Lung microvascular endothelial cell (primary cell): ENCODE data around the gene PIK3AP1. TPM values are rescaled to one million over a fixed set of nuclear protein-coding genes. Genes with fewer than 3 reads are reported as not detected.
"Not testable (repeated sequence)": the region's sequence is repeated elsewhere in the genome, so short reads cannot be mapped to it uniquely, and the experiment has no call there.

Source experiments
- DNase-seq, 2 donors: peaks; one replicate each; pipeline versions ENCODE4 v3.0.0 to v3.0.0-alpha.2; 2010; ENCODE audit warnings: low read depth in 2 of 2
- total RNA-seq: library from RNA; depleted of rRNA; stranded (reverse); fragments of >200 nt; gene quantifications from 2 replicates; pipeline ENCODE4 v1.2.1, GENCODE V29; 2014

Gene PIK3AP1
- total RNA-seq, 1 donor from 2014 or later, result not detected

- DNase-seq, result not testable (repeated sequence)
These were observed 17.1 kb upstream of the PIK3AP1 start for GRCh38 chr10:96737307-96737902.

DNA sequence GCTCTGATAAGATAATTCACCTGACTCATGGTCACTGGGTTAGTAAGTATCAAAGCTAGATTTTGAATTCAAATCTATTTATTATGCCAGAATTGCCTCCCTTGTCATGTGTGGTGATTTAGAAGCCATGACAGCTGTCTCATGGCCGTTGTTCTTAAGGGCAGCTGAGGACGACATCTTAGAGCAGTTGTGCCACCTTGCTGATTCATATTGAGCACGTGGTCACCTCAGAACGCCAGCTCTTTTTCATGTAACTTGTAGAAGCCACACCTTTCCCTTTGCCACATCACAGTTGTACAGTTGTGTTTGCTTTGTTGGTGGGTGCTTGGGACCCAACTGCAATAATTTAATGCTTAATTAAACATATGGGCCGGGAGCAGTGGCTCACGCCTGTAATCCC is 4.3 kb upstream of the PIK3AP1 start:
- DNase-seq, result no peak

- DNase-seq, result no peak
These were observed 876 bp upstream of the PIK3AP1 start for GRCh38 chr10:96721207-96721572.

DNA sequence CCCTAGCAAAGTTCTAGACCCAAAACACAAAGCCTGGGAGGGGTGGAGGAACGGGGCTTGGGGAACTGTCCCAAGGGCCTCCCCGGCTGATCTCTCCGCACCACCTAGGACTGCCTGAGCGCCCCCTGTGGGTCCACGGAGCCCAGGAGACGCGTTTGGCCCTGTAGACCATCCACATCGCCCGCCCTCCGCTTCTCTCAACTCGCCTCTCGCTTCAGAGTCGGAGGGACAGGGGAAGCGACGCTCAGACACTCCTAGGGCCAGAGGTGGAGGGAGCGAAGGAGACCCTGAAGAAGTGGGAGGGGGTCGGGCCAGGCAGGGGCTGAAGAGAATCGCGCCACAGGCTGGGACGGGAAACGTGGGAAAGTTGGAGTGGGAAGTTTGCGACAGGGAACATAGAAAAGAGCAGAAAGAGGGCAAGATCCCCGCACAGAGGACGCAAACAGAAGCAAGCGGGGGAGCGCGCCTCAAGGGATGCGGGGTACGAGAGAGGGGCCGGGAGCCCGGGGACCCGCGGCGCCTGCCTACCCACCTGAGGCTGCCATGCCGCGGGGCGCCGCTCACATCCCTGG is 378 bp downstream of the PIK3AP1 start:
- peak in 1 of 2 donors; percentile 14 for DNase-seq

DNA sequence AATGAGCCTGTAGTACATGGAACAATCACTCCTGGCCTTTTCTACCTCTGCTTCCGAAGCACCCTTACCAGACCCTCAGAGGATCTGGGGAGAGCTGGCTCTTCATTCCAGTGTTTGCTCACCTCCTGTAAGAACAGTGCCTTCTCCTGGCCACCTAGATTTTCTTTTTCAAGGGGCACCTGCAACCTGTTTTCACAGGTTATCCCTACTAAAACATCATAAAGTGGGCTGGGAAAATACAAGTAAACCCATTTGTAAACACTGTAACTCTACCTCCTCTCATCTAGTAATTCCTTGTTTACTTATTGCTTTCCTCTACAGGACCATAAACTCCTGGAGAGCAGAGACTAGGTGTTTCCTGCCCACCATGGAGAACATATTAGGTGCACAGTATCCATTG is 1.1 kb downstream of the PIK3AP1 start:
- no peak for DNase-seq

DNA sequence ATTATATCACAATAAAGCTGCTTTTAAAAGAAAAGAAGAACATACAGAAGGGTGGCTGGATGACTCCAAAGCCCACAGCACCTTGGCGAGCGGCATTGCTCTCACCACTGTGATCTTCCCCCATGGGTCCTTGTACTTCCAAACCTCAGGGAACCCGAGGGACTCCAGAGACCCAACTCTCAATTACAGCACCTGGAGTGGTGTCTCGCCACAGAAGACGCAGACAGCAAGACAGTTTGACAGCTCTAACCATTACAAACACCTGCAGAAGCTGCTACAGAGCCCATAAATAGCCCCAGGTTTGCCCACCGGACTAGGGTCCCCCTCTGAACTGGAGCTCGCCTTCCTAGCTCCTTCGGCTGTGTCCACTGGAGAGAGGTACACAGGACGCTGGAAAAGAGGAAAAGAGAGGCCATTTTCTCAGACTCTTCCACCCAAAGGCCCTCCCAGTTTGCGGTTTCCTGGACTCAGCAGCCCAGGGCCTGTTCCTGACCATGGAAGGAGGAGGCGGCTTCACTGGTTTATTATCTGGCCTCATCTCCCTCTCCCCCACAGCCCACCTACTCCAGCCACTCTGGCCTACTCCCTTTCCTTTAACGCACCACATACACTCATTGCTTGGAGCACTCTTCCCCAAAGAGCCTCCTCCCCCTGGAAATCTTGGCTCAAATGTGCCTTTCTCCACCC is 1.9 kb downstream of the PIK3AP1 start:
- no peak for DNase-seq

DNA sequence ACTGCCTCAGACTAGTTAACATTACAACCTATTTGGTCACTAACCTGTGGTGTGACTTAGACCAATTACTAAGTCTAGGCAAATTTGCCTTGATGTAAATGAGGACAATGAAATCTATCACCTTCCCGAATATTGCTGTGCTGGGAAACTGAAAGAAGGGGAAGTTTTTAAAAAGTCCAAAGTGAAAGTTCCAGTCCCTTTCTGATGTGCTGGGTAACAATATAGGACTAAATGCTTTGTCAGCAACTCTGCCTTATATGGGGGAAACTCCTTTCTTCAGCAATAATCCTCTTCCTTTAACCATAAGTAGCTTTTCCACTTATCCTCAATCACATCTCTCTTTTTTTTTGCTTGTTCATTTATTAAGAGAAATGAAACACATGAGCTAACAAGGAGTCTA is 3.9 kb downstream of the PIK3AP1 start:
- no peak for DNase-seq

DNA sequence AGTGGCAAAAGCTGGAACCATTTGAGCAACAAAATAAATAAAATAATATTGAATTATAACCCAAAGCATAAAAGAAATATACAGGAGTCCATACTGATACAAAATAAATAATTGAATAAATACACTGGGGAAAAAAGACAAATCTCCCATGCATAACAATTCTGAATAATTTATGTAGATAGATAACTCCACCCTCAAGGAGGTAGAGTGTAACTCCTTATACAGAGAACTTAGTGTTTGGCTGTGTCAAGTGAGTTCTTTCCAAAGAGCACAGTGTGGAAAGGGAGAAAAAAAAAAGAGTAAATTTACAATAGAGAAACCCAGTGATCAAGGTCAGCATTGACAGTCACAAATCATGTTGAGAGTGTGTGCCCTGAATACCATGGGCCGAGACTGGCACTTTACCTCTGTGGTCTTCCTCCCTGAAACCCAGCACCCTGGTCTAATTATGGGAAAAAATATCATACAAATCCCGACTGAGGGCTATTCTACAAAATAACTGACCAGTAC is 5.5 kb downstream of the PIK3AP1 start:
- DNase-seq, result no peak

DNA sequence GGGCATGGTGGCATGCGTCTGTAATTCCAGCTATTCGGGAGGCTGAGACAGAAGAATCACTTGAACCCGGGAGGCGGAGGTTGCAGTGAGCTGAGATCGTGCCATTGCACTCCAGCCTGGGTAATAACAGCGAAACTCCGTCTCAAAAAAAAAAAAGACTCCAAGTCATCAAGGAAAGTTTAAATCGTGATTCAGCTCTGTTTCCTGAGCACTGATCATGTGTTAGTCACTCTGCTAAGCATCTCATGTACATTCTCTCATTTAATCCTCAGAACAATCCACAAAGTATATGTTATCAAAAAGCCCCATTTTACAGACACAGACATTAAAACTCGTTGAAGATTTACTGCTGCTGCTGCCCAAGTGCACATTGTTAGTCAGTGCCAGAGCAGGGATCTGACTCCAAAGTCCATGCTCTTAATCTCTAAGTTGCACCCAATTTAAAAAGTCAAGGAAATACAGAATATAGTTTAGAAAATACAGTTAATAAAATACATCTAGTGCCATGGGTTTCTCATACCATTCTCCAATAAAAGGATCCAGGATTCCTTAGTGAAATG is 6.2 kb downstream of the PIK3AP1 start:
- peak in 1 of 2 donors; percentile 65 for DNase-seq

DNA sequence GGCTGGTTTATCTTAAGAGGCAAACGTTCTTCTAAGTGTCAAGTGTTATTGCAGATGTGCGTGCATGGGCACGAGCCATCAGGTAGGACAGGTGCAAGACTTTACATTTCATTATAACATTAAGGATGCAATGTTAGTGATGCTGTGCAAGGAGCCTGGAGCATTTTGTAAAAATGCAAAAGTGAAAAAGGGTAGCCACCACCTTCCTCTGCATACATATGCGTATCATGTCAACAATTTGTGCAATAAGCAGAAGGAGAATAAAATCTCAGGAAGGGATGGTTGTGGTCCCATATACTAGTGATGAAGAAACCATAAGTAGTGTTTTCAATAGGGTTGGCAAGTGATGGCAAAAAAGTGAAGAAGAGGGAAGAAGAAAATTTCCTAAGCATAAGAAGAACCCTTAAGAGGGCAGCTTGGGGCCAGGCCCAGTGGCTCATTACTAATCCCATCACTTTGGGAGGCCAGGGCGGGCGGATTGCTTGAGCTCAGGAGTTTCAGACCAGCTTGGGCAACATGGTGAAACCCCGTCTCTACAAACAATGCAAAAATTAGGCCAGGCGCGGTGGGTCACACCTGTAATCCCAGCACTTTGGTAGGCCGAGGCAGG is 7.5 kb downstream of the PIK3AP1 start:
- no peak for DNase-seq

DNA sequence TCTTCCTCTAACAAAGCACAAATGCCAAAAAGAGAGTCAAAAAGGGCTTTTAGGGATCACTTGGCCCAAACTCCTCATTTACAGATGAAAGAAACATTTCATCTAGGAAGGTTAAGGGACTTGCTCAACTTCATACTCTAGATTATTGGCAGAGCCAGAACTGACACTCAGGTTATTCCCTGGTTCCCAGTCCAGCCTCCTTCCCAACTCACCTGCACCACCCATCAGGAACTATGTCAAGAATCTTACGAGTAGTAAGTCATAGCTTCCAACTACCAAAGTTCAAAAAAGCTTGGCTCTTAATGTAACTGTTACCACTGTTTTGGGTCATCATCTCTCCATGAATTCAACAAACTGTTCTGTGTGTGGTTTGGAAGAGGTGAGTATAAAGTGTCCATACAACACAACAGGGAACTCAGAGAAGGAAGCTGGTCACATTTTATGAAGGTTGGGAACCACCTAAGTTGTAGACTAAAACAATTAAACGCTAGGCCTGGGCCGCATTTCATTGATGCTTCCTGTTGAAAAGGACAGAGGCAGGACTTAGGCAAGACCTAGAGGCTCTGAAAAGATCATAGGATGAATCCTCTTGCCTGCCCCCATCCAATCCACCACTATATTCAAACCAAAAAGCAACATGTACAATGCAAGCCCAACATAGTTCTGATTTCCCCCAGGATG is 9.1 kb downstream of the PIK3AP1 start:
- no peak for DNase-seq

GRCh38 chr10:96709525-96709924 is 10.8 kb downstream of the PIK3AP1 start:
- no peak for DNase-seq

DNA sequence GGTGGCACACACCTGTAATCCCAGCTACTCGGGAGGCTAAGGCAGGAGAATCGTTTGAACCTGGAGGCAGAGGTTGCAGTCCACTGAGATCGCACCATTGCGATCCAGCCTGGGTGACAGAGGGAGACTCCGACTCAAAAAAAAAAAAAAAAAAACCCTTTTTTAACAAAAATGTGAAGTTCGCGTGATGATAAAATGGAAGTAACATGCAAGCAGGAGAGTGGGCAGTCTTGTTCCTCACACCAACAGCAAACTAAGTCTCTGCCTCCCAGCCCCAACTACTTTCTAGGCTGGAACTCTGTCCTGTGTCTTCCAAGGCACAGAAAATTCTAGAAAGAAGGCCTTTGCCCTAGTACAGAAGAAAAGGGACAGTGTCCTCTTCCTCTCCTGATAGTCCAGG is 11.3 kb downstream of the PIK3AP1 start:
- DNase-seq, result no peak

DNA sequence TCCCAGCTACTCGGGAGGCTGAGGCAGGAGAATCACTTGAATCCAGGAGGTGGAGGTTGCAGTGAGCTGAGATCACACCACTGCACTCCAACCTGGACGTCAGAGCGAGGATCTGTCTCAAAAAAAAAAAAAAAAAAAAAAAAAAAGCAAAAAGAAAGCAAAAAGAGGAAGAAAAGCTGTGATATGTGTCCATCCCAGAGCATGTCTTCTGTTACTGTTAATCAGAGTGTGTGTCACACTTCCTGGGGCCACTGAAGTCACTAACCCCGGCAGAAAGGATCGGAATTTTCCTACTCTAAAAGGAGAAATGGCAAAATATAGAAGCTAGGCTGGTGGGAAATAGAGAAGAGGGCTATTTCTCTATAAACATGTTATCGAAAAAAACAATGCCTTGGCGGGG is 11.9 kb downstream of the PIK3AP1 start:
- DNase-seq, result peak in 1 of 2 donors; percentile 57

- DNase-seq, result no peak
These were observed 13.9 kb downstream of the PIK3AP1 start for GRCh38 chr10:96706331-96706853.

GRCh38 chr10:96705134-96705533 is 15.2 kb downstream of the PIK3AP1 start:
- no peak for DNase-seq

- DNase-seq, result no peak
These were observed 15.8 kb downstream of the PIK3AP1 start for GRCh38 chr10:96704563-96704962.

- no peak for DNase-seq
These were observed 17.0 kb downstream of the PIK3AP1 start for GRCh38 chr10:96703358-96703757.

- DNase-seq, result no peak
These were observed 19.0 kb downstream of the PIK3AP1 start for GRCh38 chr10:96701265-96701664.

- no peak for DNase-seq
These were observed 19.8 kb downstream of the PIK3AP1 start for GRCh38 chr10:96700374-96701099.

DNA sequence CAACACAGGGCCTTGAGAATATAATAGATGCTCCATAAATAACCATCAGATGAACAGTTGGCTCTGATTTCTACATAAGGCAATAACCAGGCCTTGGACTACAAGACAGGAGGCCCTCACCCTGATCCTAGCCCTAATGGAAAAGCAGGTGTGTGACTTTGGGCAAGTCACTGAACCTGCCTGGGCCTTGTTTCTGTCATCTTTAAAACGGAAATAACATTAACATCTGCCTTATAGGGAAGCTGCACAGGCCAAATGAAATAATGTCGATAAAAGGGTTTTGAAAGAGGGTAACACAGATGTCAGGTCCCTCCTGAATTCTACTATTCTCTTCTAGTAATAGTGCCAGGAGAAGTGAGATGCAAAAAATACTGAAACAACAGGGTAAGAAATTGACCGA is 20.7 kb downstream of the PIK3AP1 start:
- no peak for DNase-seq
